ENCODE results near the gene HLA-E.

HLA-E gene

GRCh38 chr6:30489081-30490025, at the start of gene HLA-E:
Gene HLA-E, plus strand, starts transcription at chr6:30489509. Its CDS starts 23 bp downstream, at chr6:30489532.
- in situ Hi-C loops (cut with MboI; ENCODE audit: low pct_unique_long_range_greater_than_20kb, low sequenced_read_pairs) = no loop called here

GRCh38 chr6:30441171-30441570, 48.1 kb upstream of the HLA-E start:
- no peak for DNase-seq
- in situ Hi-C loops (cut with MboI; ENCODE audit: low pct_unique_long_range_greater_than_20kb, low sequenced_read_pairs) = no loop called here

More at GRCh38 chr6:30489081-30490025, at the start of gene HLA-E:
- peak; percentile 97 for DNase-seq

GRCh38 chr6:30443657-30444450, 45.5 kb upstream of the HLA-E start:
- in situ Hi-C loops (cut with MboI; ENCODE audit: low pct_unique_long_range_greater_than_20kb, low sequenced_read_pairs) = no loop called here
- DNase-seq = no peak

GRCh38 chr6:30444451-30444742, 44.9 kb upstream of the HLA-E start:
- in situ Hi-C loops (cut with MboI; ENCODE audit: low pct_unique_long_range_greater_than_20kb, low sequenced_read_pairs) = no loop called here
- no peak for DNase-seq

GRCh38 chr6:30446259-30446658, 43.0 kb upstream of the HLA-E start:
- DNase-seq = no peak
- in situ Hi-C loops (cut with MboI; ENCODE audit: low pct_unique_long_range_greater_than_20kb, low sequenced_read_pairs) = no loop called here

GRCh38 chr6:30447237-30447636, 42.1 kb upstream of the HLA-E start:
- peak; percentile 34 for DNase-seq
- in situ Hi-C loops (cut with MboI; ENCODE audit: low pct_unique_long_range_greater_than_20kb, low sequenced_read_pairs) = no loop called here

- DNase-seq = no peak
- in situ Hi-C loops (cut with MboI; ENCODE audit: low pct_unique_long_range_greater_than_20kb, low sequenced_read_pairs) = no loop called here
Observed at GRCh38 chr6:30450548-30450908, 38.8 kb upstream of the HLA-E start.

GRCh38 chr6:30450909-30451841, 38.1 kb upstream of the HLA-E start:
- in situ Hi-C loops (cut with MboI; ENCODE audit: low pct_unique_long_range_greater_than_20kb, low sequenced_read_pairs) = no loop called here
- peak; percentile 94 for DNase-seq

- in situ Hi-C loops (cut with MboI; ENCODE audit: low pct_unique_long_range_greater_than_20kb, low sequenced_read_pairs) = no loop called here
- DNase-seq = no peak
Observed at GRCh38 chr6:30452736-30453507, 36.4 kb upstream of the HLA-E start.

- peak; percentile 96 for DNase-seq
- in situ Hi-C loops (cut with MboI; ENCODE audit: low pct_unique_long_range_greater_than_20kb, low sequenced_read_pairs) = no loop called here
Observed at GRCh38 chr6:30453508-30454116, 35.7 kb upstream of the HLA-E start.

- no peak for DNase-seq
- in situ Hi-C loops (cut with MboI; ENCODE audit: low pct_unique_long_range_greater_than_20kb, low sequenced_read_pairs) = no loop called here
Observed at GRCh38 chr6:30459145-30459544, 30.2 kb upstream of the HLA-E start.

- in situ Hi-C loops (cut with MboI; ENCODE audit: low pct_unique_long_range_greater_than_20kb, low sequenced_read_pairs) = no loop called here
- DNase-seq = no peak
Observed at GRCh38 chr6:30461055-30461454, 28.3 kb upstream of the HLA-E start.

- no peak for DNase-seq
- in situ Hi-C loops (cut with MboI; ENCODE audit: low pct_unique_long_range_greater_than_20kb, low sequenced_read_pairs) = no loop called here
Observed at GRCh38 chr6:30462482-30462881, 26.8 kb upstream of the HLA-E start.

GRCh38 chr6:30463242-30463641, 26.1 kb upstream of the HLA-E start:
- in situ Hi-C loops (cut with MboI; ENCODE audit: low pct_unique_long_range_greater_than_20kb, low sequenced_read_pairs) = no loop called here

GRCh38 chr6:30463651-30464618, 25.4 kb upstream of the HLA-E start:
- in situ Hi-C loops (cut with MboI; ENCODE audit: low pct_unique_long_range_greater_than_20kb, low sequenced_read_pairs) = no loop called here
- DNase-seq = peak; percentile 86

More at GRCh38 chr6:30463242-30463641, 26.1 kb upstream of the HLA-E start:
- no peak for DNase-seq

- DNase-seq = no peak
- in situ Hi-C loops (cut with MboI; ENCODE audit: low pct_unique_long_range_greater_than_20kb, low sequenced_read_pairs) = no loop called here
Observed at GRCh38 chr6:30465595-30466306, 23.6 kb upstream of the HLA-E start.

- in situ Hi-C loops (cut with MboI; ENCODE audit: low pct_unique_long_range_greater_than_20kb, low sequenced_read_pairs) = no loop called here
- no peak for DNase-seq
Observed at GRCh38 chr6:30470968-30471367, 18.3 kb upstream of the HLA-E start.
